ENCODE data around the gene ST8SIA6. TPM values are rescaled to one million over a fixed set of nuclear protein-coding genes. Genes with fewer than 3 reads are reported as not detected.
A peak's percentile ranks its signal among the peaks of the same experiment; 100 is the strongest.
"Not testable (repeated sequence)": the region's sequence is repeated elsewhere in the genome, so short reads cannot be mapped to it uniquely, and the experiment has no call there.

The ST8SIA6 gene
- total and polyA plus RNA-seq, 9 of the 15 experiments (the other 6 are each of a cell fraction or from before 2014, with no cell fraction given): 0.69 to 6.7 (median 5.0) TPM

GRCh38 chr10:17321957-17322356 is 132.4 kb downstream of the ST8SIA6 start:
- H3K79me2 ChIP-seq (ENCODE audit: control insufficient read depth, insufficient read depth, low read length); BruUV-seq (replicated peaks); H4K20me1 ChIP-seq (replicated peaks; ENCODE audit: control insufficient read depth, insufficient read depth, low read length); CTCF ChIA-PET (ENCODE audit: low intra/inter-chr PET ratio); intact Hi-C loops (cut with micrococcal nuclease); in situ Hi-C loops (cut with MboI); H3K4me1 ChIP-seq (replicated peaks in 1 of 2; ENCODE audit: control insufficient read depth in 2 of 2, insufficient read depth in 2 of 2, low read length in 2 of 2); FAIRE-seq; H3K9ac ChIP-seq (ENCODE audit: insufficient read depth in 1 of 2, low read depth in 2 of 2, low read length in 2 of 2); H3K9me1 ChIP-seq (ENCODE audit: control insufficient read depth, insufficient read depth, low read length); H3K27ac ChIP-seq (ENCODE audit: extremely low read depth, low read depth, low read length); H2AFZ ChIP-seq (ENCODE audit: low read depth, low read length); H3K4me3 ChIP-seq; H3K27me3 ChIP-seq (ENCODE audit: control insufficient read depth in 2 of 2, insufficient read depth in 2 of 2, low read length in 2 of 2); H3K4me2 ChIP-seq (ENCODE audit: insufficient read depth, low read length); H3K36me3 ChIP-seq (ENCODE audit: control insufficient read depth, insufficient read depth, low read length); DNase-seq (ENCODE audit: extremely low read depth in 1 of 4, low spot score in 3 of 4); ATAC-seq; H3K9me3 ChIP-seq (replicated peaks; ENCODE audit: control insufficient read depth, insufficient read depth, low read depth, low read length): not testable (repeated sequence)
- 53% methylated on average over 2 of the region's 3 CpGs for WGBS (ENCODE audit: insufficient coverage, low coverage, missing lambda C conversion rate)
- POLR2A ChIA-PET: interaction anchor here (0.9 kb wide), 1 partner anchor 169 kb away, joined by 4 read pairs; no protein-coding TSS in a partner anchor
- TF ChIP-seq ZNF512 (tag; IDR thresholded peaks at IDR 0.05): peak; percentile 88
- TF ChIP-seq LARP7 (IDR thresholded peaks at IDR 0.05): 0 out of 2 replicates have a peak, but pooled peaks have one; percentile 17

GRCh38 chr10:17316488-17317170 is 137.8 kb downstream of the ST8SIA6 start:
- no peak overlapping the region for H2AFZ ChIP-seq (ENCODE audit: low read depth, low read length)
- TF ChIP-seq, protein P1, sequence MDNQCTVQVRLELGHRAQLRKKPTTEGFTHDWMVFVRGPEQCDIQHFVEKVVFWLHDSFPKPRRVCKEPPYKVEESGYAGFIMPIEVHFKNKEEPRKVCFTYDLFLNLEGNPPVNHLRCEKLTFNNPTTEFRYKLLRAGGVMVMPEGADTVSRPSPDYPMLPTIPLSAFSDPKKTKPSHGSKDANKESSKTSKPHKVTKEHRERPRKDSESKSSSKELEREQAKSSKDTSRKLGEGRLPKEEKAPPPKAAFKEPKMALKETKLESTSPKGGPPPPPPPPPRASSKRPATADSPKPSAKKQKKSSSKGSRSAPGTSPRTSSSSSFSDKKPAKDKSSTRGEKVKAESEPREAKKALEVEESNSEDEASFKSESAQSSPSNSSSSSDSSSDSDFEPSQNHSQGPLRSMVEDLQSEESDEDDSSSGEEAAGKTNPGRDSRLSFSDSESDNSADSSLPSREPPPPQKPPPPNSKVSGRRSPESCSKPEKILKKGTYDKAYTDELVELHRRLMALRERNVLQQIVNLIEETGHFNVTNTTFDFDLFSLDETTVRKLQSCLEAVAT (IDR thresholded peaks at IDR 0.05): no peak
- 5% methylated on average over 1 of the region's 1 CpG for WGBS (ENCODE audit: insufficient coverage, low coverage, missing lambda C conversion rate)
- no peaks in the 10 kb centered on the region for H3K79me2 ChIP-seq (ENCODE audit: control insufficient read depth, insufficient read depth, low read length)
- FAIRE-seq (no peak), ATAC-seq (no peak), DNase-seq (ENCODE audit: extremely low read depth in 1 of 4, low spot score in 3 of 4) (no peak)
- in situ Hi-C loops (cut with MboI) (no loop called here), intact Hi-C loops (cut with micrococcal nuclease) (no loop called here)
- no peaks in the 10 kb centered on the region for H3K27me3 ChIP-seq (ENCODE audit: control insufficient read depth in 2 of 2, insufficient read depth in 2 of 2, low read length in 2 of 2)
- no peaks in the 10 kb centered on the region for H4K20me1 ChIP-seq (replicated peaks; ENCODE audit: control insufficient read depth, insufficient read depth, low read length)
- H3K9me1 ChIP-seq (ENCODE audit: control insufficient read depth, insufficient read depth, low read length): no peaks in the 10 kb centered on the region
- ChIA-PET CTCF (ENCODE audit: low intra/inter-chr PET ratio) (no interaction called here), POLR2A (no interaction called here)
- no peak overlapping the region for H3K27ac ChIP-seq (ENCODE audit: extremely low read depth, low read depth, low read length)
- H3K36me3 ChIP-seq (ENCODE audit: control insufficient read depth, insufficient read depth, low read length): 0 out of 3 replicates have a peak, but pooled peaks cover 2% of the 10 kb centered on the region
- H3K4me1 ChIP-seq (replicated peaks in 1 of 2; ENCODE audit: control insufficient read depth in 2 of 2, insufficient read depth in 2 of 2, low read length in 2 of 2): no peaks in the 10 kb centered on the region
- H3K9me3 ChIP-seq (replicated peaks; ENCODE audit: control insufficient read depth, insufficient read depth, low read depth, low read length): no peaks in the 10 kb centered on the region
- no TSS peak for BruUV-seq (replicated peaks)
- no peak overlapping the region for H3K9ac ChIP-seq (ENCODE audit: insufficient read depth in 1 of 2, low read depth in 2 of 2, low read length in 2 of 2)
- H3K4me2 ChIP-seq (ENCODE audit: insufficient read depth, low read length): no peak overlapping the region
- H3K4me3 ChIP-seq: no peak overlapping the region

Data from K562 (cell line).